ENCODE measurements around the gene RPP25. TPM values are rescaled to one million over a fixed set of nuclear protein-coding genes. Genes with fewer than 3 reads are reported as not detected.

RPP25 gene
- total RNA-seq, 2 experiments from 2014 or later, result 0.14 to 0.45 TPM

GRCh38 chr15:74962671-74963070 is 6.1 kb upstream of the RPP25 start:
- Mint-ChIP-seq H3K36me3 (ENCODE audit: low read depth) (no peaks in the 10 kb centered on the region), H3K9me3 (no peaks in the 10 kb centered on the region), H3K27ac (no peak overlapping the region), H3K4me3 (no peak overlapping the region), H3K4me1 (ENCODE audit: low read depth) (peaks cover 17% of the 10 kb centered on the region), H3K27me3 (peaks cover 31% of the 10 kb centered on the region)
- ChIA-PET POLR2A (no interaction called here), CTCF (interaction anchor here (1.2 to 1.5 kb wide), 2 partner anchors 12 to 25 kb away, joined by 3 to 4 read pairs; no protein-coding TSS in a partner anchor)
- intact Hi-C loops (cut with DNase I, micrococcal nuclease), result no loop called here
- H3K4me1 ChIP-seq (ENCODE audit: insufficient read depth, low read length), result peaks cover 17% of the 10 kb centered on the region
- ATAC-seq (ENCODE audit: poor library complexity) (no peak), DNase-seq (no peak)
- no peak overlapping the region for H3K4me3 ChIP-seq (ENCODE audit: low read length)
- peaks cover 22 to 28% of the 10 kb centered on the region in 2 experiments for H3K27me3 ChIP-seq (ENCODE audit: control insufficient read depth in 1 of 2, insufficient read depth in 2 of 2, low read length in 2 of 2)
- peaks cover 0 to 6% of the 10 kb centered on the region in 2 experiments for H3K9me3 ChIP-seq (ENCODE audit: control insufficient read depth in 1 of 2, insufficient read depth in 1 of 2, low read length in 2 of 2)
- H3K27ac ChIP-seq (ENCODE audit: low read depth in 1 of 2, low read length in 2 of 2), result no peak overlapping the region
- TF ChIP-seq CTCF (IDR thresholded peaks at IDR 0.05), result no peak
- no peaks in the 10 kb centered on the region for H3K36me3 ChIP-seq (ENCODE audit: insufficient read depth, low read length)

- Mint-ChIP-seq H3K27me3 (peaks cover 35% of the 10 kb centered on the region), H3K36me3 (ENCODE audit: low read depth) (no peaks in the 10 kb centered on the region), H3K9me3 (no peaks in the 10 kb centered on the region), H3K4me1 (ENCODE audit: low read depth) (peaks cover 21% of the 10 kb centered on the region), H3K4me3 (no peak overlapping the region), H3K27ac (no peak overlapping the region)
- no peak overlapping the region for H3K27ac ChIP-seq (ENCODE audit: low read depth in 1 of 2, low read length in 2 of 2)
- intact Hi-C loops (cut with DNase I, micrococcal nuclease), result no loop called here
- H3K4me3 ChIP-seq (ENCODE audit: low read length), result no peak overlapping the region
- ATAC-seq (ENCODE audit: poor library complexity), result no peak
- peaks cover 26 to 32% of the 10 kb centered on the region in 2 experiments for H3K27me3 ChIP-seq (ENCODE audit: control insufficient read depth in 1 of 2, insufficient read depth in 2 of 2, low read length in 2 of 2)
- CTCF ChIA-PET, result interaction anchor here (1.5 kb wide), 1 partner anchor 12 kb away, joined by 4 read pairs; no protein-coding TSS in a partner anchor
- no peak for TF ChIP-seq CTCF (IDR thresholded peaks at IDR 0.05)
- peaks cover 22% of the 10 kb centered on the region for H3K4me1 ChIP-seq (ENCODE audit: insufficient read depth, low read length)
- no peak for DNase-seq
- H3K9me3 ChIP-seq (ENCODE audit: control insufficient read depth in 1 of 2, insufficient read depth in 1 of 2, low read length in 2 of 2), result peaks cover 0 to 8% of the 10 kb centered on the region in 2 experiments
- POLR2A ChIA-PET, result no interaction called here
- H3K36me3 ChIP-seq (ENCODE audit: insufficient read depth, low read length), result no peaks in the 10 kb centered on the region
Observed at GRCh38 chr15:74962219-74962618, 5.6 kb upstream of the RPP25 start.

- Histone ChIP-seq H3K27me3 (ENCODE audit: control insufficient read depth in 1 of 2, insufficient read depth in 2 of 2, low read length in 2 of 2) (peaks cover 31 to 37% of the 10 kb centered on the region in 2 experiments), H3K36me3 (ENCODE audit: insufficient read depth, low read length) (no peaks in the 10 kb centered on the region), H3K4me3 (ENCODE audit: low read length) (no peak overlapping the region), H3K4me1 (ENCODE audit: insufficient read depth, low read length) (peaks cover 27% of the 10 kb centered on the region), H3K9me3 (ENCODE audit: control insufficient read depth in 1 of 2, insufficient read depth in 1 of 2, low read length in 2 of 2) (peaks cover 0 to 13% of the 10 kb centered on the region in 2 experiments), H3K27ac (ENCODE audit: low read depth in 1 of 2, low read length in 2 of 2) (no peak overlapping the region)
- ChIA-PET CTCF (interaction anchor here (1.5 kb wide), 1 partner anchor 11 kb away, joined by 4 read pairs; no protein-coding TSS in a partner anchor), POLR2A (no interaction called here)
- Mint-ChIP-seq H3K4me1 (ENCODE audit: low read depth) (peaks cover 21% of the 10 kb centered on the region), H3K9me3 (no peaks in the 10 kb centered on the region), H3K27ac (no peak overlapping the region), H3K4me3 (no peak overlapping the region), H3K27me3 (peaks cover 35% of the 10 kb centered on the region), H3K36me3 (ENCODE audit: low read depth) (no peaks in the 10 kb centered on the region)
- ATAC-seq (ENCODE audit: poor library complexity) (no peak), DNase-seq (no peak)
- no peak for TF ChIP-seq CTCF (IDR thresholded peaks at IDR 0.05)
- intact Hi-C loops (cut with DNase I, micrococcal nuclease), result no loop called here
Observed at GRCh38 chr15:74961616-74962015, 5.0 kb upstream of the RPP25 start.

Measured in CD4-positive, alpha-beta T cell (primary cell).